K562 (cell line): ENCODE data around the gene CHIC2. TPM values are rescaled to one million over a fixed set of nuclear protein-coding genes. Genes with fewer than 3 reads are reported as not detected.

Source experiments
- C11orf30 ChIP-seq: fragments of 450-650 bp; IDR thresholded peaks from 2 replicates; pipeline ENCODE4 v1.6.1; 2016; ENCODE audit warnings: low read depth, mild to moderate bottlenecking
- CHD1 ChIP-seq: fragments of 200-600 bp; sonication (generic); IDR thresholded peaks from one replicate; pipeline ENCODE4 v1.6.1; 2012; ENCODE audit warnings: mild to moderate bottlenecking, moderate library complexity, low read length, inconsistent platforms
- EGR1 ChIP-seq: fragments of 450-650 bp; conservative IDR thresholded peaks from 2 replicates; pipeline ENCODE4 v1.6.1; 2017; ENCODE audit warnings: mild to moderate bottlenecking
- FIP1L1 ChIP-seq: fragments of 200-400 bp; formaldehyde crosslinking; IDR thresholded peaks from 2 replicates; pipeline ENCODE4 v1.6.1; 2018; ENCODE audit warnings: mild to moderate bottlenecking, low read depth, low read length; ENCODE audit not compliant: poor library complexity, severe bottlenecking
- MED1 ChIP-seq: sonication (generic); formaldehyde crosslinking; IDR thresholded peaks from 2 replicates; pipeline ENCODE4 v1.8.1; 2023; ENCODE audit warnings: missing genetic modification reagents, borderline replicate concordance
- MEIS2 ChIP-seq: fragments of 450-650 bp; IDR thresholded peaks from 2 replicates; pipeline ENCODE4 v1.6.1; 2014; ENCODE audit warnings: mild to moderate bottlenecking; ENCODE audit not compliant: partially characterized antibody
- STAT5B ChIP-seq: fragments of 250-450 bp; sonication (Bioruptor Pico); IDR thresholded peaks from 2 replicates; pipeline ENCODE4 v1.8.0; 2021; ENCODE audit warnings: mild to moderate bottlenecking, inconsistent platforms
- ZNF23 ChIP-seq: fragments of 250-450 bp; sonication (Bioruptor Pico); IDR thresholded peaks from 2 replicates; pipeline ENCODE4 v1.4.0; 2020; ENCODE audit warnings: mild to moderate bottlenecking
- polyA plus RNA-seq, 8 experiments: library from polyadenylated mRNA; depleted of rRNA in 4 of 8; stranded (reverse) in 5 of 8; unstranded in 3 of 8; fragments of >200 nt; fragmentation: Nextera tagmentation in 2 of 8; fragmentation: Illumina TruSeq in 1 of 8; extraction: Ambion mirVana in 2 of 8; extraction: Trizol in 1 of 8; gene quantifications; 2 replicates each; pipeline versions ENCODE4 v1.2.1 to v1.2.3, GENCODE V29; 2011 to 2014; ENCODE audit warnings: inconsistent platforms in 1 of 8, missing spikeins in 1 of 8
- total RNA-seq, 7 experiments: library from RNA; depleted of rRNA in 6 of 7; stranded (reverse); fragments of >200 nt in 6 of 7; fragmentation: Illumina TruSeq in 2 of 7; extraction: Trizol in 2 of 7; gene quantifications; 2 replicates each; pipeline versions ENCODE4 v1.2.1 to v1.2.3, GENCODE V29; 2011 to 2021; ENCODE audit warnings: low replicate concordance in 1 of 7
- TF ChIP-seq, protein P1 (sequence below): fragments of 450-650 bp; IDR thresholded peaks from 2 replicates; pipeline ENCODE4 v1.6.1; 2016; ENCODE audit warnings: antibody characterized with exemption
- TF ChIP-seq, protein P2 (sequence below): fragments of 450-650 bp; IDR thresholded peaks from 2 replicates; pipeline ENCODE4 v1.6.1; 2016; ENCODE audit warnings: low read depth

Gene CHIC2
- total and polyA plus RNA-seq, 9 of the 15 experiments (the other 6 are each of a cell fraction or from before 2014, with no cell fraction given) = 0.89 to 25.1 (median 12.1) TPM

DNA sequence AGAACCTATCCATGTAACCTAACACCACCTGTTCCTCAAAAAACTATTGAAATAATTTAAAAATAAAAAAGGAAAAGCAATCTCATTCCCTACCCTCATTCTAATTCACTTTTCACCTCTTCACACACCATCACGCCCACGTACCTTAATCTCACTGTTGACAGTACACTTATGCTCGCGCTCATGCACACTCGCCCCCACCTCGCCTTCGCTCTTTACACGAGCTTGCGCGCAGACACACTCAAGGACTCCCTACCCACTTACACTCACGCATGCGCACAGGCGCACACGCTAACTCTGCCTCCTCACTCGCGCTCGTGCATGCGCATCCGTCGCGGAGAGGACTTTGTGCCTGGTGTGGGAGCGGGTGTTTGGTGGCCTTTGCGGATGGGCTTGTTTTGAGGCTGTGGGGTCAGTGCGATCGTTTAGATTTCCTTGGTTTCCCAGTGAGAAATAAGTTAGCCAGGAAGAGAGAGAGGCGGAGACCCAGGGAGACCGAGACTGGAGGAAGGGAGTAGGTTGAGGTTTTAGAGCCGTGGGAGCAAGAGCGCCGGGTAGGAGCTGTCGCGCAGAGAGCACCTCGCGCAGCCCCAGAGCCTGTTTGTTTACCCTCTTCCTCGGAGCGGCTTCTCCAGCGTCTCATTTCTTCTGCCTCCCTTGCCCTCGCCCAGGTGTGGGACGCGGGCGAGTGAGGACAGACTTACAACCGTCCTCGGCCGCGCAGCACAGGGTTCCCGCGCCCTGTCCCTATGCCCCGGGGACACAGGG, 27.4 kb upstream of the CHIC2 start (continued):
- TF ChIP-seq CHD1 (no peak), ZNF23 (CRISPR knock-in tag) (no peak), EGR1 (0 out of 2 replicates have a peak, but pooled peaks have one; percentile 23), C11orf30 (no peak), FIP1L1 (no peak), STAT5B (CRISPR knock-in tag) (no peak), MEIS2 (peak; percentile 57), MED1 (CRISPR knock-in tag) (no peak)
- TF ChIP-seq, protein P1, sequence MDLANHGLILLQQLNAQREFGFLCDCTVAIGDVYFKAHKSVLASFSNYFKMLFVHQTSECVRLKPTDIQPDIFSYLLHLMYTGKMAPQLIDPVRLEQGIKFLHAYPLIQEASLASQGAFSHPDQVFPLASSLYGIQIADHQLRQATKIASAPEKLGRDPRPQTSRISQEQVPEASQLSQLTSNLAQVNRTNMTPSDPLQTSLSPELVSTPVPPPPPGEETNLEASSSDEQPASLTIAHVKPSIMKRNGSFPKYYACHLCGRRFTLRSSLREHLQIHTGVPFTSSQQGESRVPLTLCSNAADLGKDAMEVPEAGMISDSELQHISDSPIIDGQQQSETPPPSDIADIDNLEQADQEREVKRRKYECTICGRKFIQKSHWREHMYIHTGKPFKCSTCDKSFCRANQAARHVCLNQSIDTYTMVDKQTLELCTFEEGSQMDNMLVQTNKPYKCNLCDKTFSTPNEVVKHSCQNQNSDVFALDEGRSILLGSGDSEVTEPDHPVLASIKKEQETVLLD = peak; percentile 85
- TF ChIP-seq, protein P2, sequence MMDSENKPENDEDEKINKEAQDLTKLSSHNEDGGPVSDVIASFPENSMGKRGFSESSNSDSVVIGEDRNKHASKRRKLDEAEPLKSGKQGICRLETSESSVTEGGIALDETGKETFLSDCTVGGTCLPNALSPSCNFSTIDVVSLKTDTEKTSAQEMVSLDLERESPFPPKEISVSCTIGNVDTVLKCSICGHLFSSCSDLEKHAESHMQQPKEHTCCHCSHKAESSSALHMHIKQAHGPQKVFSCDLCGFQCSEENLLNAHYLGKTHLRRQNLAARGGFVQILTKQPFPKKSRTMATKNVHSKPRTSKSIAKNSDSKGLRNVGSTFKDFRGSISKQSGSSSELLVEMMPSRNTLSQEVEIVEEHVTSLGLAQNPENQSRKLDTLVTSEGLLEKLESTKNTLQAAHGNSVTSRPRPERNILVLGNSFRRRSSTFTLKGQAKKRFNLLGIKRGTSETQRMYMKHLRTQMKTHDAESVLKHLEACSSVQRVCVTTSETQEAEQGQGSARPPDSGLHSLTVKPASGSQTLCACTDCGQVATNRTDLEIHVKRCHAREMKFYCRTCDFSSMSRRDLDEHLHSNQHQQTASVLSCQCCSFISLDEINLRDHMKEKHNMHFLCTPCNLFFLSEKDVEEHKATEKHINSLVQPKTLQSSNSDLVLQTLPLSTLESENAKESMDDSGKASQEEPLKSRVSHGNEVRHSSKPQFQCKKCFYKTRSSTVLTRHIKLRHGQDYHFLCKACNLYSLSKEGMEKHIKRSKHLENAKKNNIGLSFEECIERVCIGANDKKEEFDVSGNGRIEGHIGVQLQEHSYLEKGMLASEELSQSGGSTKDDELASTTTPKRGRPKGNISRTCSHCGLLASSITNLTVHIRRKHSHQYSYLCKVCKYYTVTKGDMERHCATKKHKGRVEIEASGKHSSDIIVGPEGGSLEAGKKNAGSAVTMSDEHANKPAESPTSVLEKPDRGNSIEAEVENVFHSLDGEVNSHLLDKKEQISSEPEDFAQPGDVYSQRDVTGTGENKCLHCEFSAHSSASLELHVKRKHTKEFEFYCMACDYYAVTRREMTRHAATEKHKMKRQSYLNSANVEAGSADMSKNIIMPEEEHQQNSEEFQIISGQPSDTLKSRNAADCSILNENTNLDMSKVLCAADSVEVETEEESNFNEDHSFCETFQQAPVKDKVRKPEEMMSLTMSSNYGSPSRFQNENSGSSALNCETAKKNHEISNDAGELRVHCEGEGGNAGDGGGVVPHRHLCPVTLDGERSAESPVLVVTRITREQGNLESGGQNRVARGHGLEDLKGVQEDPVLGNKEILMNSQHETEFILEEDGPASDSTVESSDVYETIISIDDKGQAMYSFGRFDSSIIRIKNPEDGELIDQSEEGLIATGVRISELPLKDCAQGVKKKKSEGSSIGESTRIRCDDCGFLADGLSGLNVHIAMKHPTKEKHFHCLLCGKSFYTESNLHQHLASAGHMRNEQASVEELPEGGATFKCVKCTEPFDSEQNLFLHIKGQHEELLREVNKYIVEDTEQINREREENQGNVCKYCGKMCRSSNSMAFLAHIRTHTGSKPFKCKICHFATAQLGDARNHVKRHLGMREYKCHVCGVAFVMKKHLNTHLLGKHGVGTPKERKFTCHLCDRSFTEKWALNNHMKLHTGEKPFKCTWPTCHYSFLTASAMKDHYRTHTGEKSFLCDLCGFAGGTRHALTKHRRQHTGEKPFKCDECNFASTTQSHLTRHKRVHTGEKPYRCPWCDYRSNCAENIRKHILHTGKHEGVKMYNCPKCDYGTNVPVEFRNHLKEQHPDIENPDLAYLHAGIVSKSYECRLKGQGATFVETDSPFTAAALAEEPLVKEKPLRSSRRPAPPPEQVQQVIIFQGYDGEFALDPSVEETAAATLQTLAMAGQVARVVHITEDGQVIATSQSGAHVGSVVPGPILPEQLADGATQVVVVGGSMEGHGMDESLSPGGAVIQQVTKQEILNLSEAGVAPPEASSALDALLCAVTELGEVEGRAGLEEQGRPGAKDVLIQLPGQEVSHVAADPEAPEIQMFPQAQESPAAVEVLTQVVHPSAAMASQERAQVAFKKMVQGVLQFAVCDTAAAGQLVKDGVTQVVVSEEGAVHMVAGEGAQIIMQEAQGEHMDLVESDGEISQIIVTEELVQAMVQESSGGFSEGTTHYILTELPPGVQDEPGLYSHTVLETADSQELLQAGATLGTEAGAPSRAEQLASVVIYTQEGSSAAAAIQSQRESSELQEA = no peak
